ENCODE data around the gene SYNPO2L.
"Not testable (repeated sequence)": the region's sequence is repeated elsewhere in the genome, so short reads cannot be mapped to it uniquely, and the experiment has no call there.

- TF ChIP-seq POLR2AphosphoS5, CTCF, EP300, POLR2A (IDR thresholded peaks at IDR 0.05): not testable (repeated sequence)
Observed at GRCh38 chr10:73689596-73689995, 33.8 kb upstream of the SYNPO2L start.
